Activated T-cell treated with anti-CD3 and anti-CD28 coated beads, Interleukin-2, amount 50 U/mL, for 4 hours (primary cell): ENCODE measurements around the gene DENND6A. TPM values are rescaled to one million over a fixed set of nuclear protein-coding genes. Genes with fewer than 3 reads are reported as not detected.

ENCODE experiments used
- ATAC-seq, 2 donors: fragments of 200-7000 bp; cut with Tn5 transposase; one replicate each; pipeline ENCODE4 v1.10.0; 2021
- DNase-seq: peaks from one replicate; pipeline ENCODE4 v3.0.0-alpha.2; 2020
- H3K27me3 Mint-ChIP-seq: one replicate; pipeline ENCODE4 v1.8.0; 2021; ENCODE audit warnings: low read depth, mixed read lengths
- H3K36me3 Mint-ChIP-seq: one replicate; pipeline ENCODE4 v1.8.0; 2022; ENCODE audit warnings: mixed read lengths; ENCODE audit not compliant: insufficient read depth
- H3K4me1 Mint-ChIP-seq: one replicate; pipeline ENCODE4 v1.8.0; 2021; ENCODE audit warnings: low read depth, mixed read lengths
- H3K4me3 Mint-ChIP-seq: one replicate; pipeline ENCODE4 v1.8.0; 2021; ENCODE audit warnings: mild to moderate bottlenecking, moderate library complexity, mixed read lengths
- H3K9me3 Mint-ChIP-seq: one replicate; pipeline ENCODE4 v1.8.0; 2021; ENCODE audit warnings: mixed read lengths
- total RNA-seq, 3 donors: library from RNA; stranded (reverse); gene quantifications; one replicate each; pipeline ENCODE4 v1.2.1, GENCODE V29; 2021

The DENND6A gene
- 10 to 100 TPM in 2 of 3 donors, 1 to 10 TPM in 1; 9.4 to 12.0 (median 11.9) TPM for total RNA-seq

DNA sequence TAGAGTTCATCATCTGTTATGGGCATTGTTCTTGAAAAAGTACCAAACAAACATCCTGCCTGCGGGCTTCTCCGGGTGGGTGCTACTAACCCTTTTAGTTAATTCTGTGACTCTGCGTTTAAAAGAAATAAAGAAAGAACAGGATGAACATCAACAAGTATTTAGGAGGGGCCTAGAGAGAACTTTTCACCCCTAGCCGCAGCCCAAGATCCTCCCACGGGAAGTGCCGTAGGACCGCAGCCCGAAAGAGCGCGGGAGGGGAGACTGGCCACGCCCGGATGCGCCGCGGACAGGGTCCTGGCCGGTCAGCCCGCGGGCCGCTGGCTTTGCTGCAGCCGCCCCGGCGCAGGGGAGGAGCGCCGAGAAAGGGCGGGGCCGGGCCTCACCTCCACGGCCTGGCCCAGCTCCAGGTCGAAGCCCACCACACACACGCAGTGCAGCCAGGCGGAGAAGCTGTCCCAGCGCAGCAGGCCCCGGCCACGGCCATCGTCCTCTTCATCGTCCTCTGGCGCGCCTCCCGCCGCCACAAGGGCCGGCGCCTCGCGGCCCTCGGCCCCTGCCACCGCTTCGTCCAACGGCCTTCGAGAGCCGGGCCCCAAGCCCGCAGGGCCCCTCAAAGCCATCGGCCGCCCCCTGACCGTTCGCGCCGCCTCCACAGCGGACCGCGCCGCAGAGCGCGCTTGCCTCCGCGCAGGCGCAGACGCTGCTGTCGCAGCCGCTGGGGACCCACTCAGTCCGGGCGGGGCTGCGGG, at the start of gene DENND6A:
TSS of gene DENND6A (minus strand) at position 682 of the 752 bp plus-strand sequence. CDS start at position 623, 59 bp downstream.
- H3K27me3 Mint-ChIP-seq: no peaks in the 10 kb centered on the region
- ATAC-seq (peak; percentile 93 to 94), DNase-seq (peak; percentile 94)
- H3K9me3 Mint-ChIP-seq: no peaks in the 10 kb centered on the region
- peaks cover 37% of the 10 kb centered on the region for H3K4me1 Mint-ChIP-seq
- peak within 1 kb of the TSS; percentile 86 for H3K4me3 Mint-ChIP-seq
- H3K36me3 Mint-ChIP-seq: no peaks in the 10 kb centered on the region

DNA sequence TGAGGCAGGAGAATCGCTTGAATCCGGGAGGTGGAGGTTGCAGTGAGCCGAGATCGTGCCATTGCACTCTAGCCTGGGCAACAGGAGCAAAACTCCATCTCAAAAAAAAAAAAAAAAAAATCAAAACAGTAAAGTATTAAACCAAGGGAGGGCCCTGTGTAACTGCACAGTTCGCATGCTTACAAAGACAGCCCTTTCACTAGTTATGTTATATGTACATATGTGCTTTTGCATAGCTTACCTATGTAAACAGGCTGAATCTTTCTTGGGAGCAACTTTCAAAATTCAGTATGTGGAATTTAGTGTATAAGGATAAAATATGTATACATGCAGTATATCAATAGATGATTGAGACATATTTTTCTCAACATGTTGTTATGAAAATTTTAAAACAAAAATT, 47.1 kb upstream of the DENND6A start:
- DNase-seq (no peak), ATAC-seq (no peak)
- no peaks in the 10 kb centered on the region for H3K27me3 Mint-ChIP-seq
- no peaks in the 10 kb centered on the region for H3K9me3 Mint-ChIP-seq
- H3K4me3 Mint-ChIP-seq: no peak overlapping the region
- H3K4me1 Mint-ChIP-seq: no peaks in the 10 kb centered on the region
- H3K36me3 Mint-ChIP-seq: no peaks in the 10 kb centered on the region

DNA sequence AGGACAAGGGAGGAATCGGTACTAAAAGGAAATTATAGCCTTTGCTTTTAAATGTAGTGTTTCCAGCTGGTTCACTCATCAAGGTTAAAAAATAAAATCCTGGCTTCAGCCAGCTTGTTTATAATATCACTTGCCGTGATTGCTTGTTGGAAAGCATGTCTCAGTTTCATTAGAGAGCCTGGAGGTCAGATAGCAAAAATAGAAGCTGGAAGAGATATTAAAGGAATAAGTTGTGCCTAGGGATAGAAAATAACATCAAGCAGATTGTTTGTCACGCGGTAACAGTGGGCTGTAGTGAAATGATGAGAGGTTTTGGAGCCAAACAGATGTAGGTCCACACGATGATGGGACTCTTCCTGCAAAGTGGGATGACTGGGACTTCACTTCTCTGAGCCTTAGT, 45.5 kb upstream of the DENND6A start:
- Mint-ChIP-seq H3K4me3 (no peak overlapping the region), H3K27me3 (no peaks in the 10 kb centered on the region), H3K9me3 (no peaks in the 10 kb centered on the region), H3K4me1 (no peaks in the 10 kb centered on the region), H3K36me3 (no peaks in the 10 kb centered on the region)
- ATAC-seq: no peak
- DNase-seq: no peak

DNA sequence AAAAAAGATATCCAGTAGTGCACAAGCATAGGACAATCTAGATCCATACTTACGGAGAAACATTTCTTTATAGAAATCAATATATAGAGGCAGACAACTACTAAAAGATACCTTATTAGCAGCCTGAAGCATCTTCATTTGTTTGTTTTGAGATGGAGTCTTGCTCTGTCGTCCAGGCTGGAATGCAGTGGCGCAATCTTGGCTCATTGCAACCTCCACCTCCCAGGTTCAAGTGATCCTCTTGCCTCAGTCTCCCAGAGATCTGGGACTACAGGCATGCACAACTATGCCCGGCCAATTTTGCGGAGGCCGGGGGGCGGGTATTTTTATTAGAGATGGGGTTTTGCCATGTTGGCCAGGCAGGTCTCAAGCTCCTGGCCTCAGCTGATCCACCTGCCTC, 45.0 kb upstream of the DENND6A start:
- no peaks in the 10 kb centered on the region for H3K27me3 Mint-ChIP-seq
- DNase-seq (no peak), ATAC-seq (no peak)
- H3K4me1 Mint-ChIP-seq: no peaks in the 10 kb centered on the region
- no peaks in the 10 kb centered on the region for H3K9me3 Mint-ChIP-seq
- no peaks in the 10 kb centered on the region for H3K36me3 Mint-ChIP-seq
- H3K4me3 Mint-ChIP-seq: no peak overlapping the region

DNA sequence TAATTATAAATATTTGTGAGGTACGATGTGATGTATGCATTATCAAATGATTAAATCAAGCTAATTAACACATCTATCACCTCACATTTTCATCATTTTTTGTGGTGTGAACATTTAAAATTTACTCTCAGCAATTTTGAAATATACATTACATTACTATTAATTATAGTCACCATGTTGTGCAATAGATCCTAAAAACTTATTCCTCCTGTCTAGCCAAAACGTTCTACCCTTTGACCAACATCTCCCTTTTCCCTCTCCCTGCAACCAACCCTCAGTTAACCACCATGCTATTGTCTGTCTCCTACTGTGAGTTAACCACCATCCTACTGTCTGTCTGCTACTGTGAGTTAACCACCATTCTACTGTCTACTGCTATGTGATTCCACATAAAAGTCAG, 42.5 kb upstream of the DENND6A start:
- H3K4me1 Mint-ChIP-seq: no peaks in the 10 kb centered on the region
- H3K36me3 Mint-ChIP-seq: no peaks in the 10 kb centered on the region
- ATAC-seq (no peak), DNase-seq (no peak)
- H3K9me3 Mint-ChIP-seq: no peaks in the 10 kb centered on the region
- H3K27me3 Mint-ChIP-seq: no peaks in the 10 kb centered on the region
- no peak overlapping the region for H3K4me3 Mint-ChIP-seq

DNA sequence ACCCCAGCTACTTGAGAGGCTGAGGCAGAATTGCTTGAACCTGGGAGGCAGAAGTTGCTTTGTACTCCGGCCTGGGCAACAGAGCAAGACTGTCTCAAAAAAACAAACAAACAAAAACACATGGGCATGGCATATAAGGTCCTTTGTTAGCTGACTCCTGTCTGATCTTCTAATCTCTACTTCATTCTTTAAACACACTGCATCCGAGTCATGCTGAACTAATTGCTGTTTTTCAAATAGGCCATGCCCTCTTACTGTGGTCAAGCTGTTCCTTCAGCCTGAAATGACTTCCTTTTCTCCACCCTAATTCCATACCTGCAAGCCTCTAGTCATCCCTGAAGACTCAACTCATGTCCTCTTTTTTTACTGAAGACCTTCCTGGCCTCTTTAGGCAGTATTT, 40.9 kb upstream of the DENND6A start:
- Mint-ChIP-seq H3K27me3 (no peaks in the 10 kb centered on the region), H3K4me1 (no peaks in the 10 kb centered on the region), H3K9me3 (no peaks in the 10 kb centered on the region), H3K36me3 (no peaks in the 10 kb centered on the region), H3K4me3 (no peak overlapping the region)
- ATAC-seq (no peak), DNase-seq (no peak)

DNA sequence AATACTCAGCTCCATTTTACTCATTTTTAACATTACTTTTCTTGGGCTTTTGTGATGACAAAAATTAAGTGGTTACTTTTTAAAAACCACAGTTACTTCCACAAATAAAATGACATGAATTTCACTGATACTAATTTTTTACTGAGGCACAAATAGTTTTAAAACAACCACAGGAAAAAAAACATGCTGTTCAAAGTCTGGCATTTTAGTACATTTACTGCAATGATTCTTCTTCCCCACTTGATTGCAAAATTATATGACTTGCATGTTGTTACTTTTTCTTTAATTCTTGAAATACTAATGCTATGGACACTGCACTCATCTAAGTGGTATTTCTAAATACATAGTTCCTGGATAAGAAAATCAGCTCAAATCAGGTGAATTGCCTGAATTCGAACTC, 38.4 kb upstream of the DENND6A start:
- no peak for DNase-seq
- H3K36me3 Mint-ChIP-seq: no peaks in the 10 kb centered on the region
- no peaks in the 10 kb centered on the region for H3K27me3 Mint-ChIP-seq
- H3K4me3 Mint-ChIP-seq: no peak overlapping the region
- no peak for ATAC-seq
- H3K9me3 Mint-ChIP-seq: no peaks in the 10 kb centered on the region
- no peaks in the 10 kb centered on the region for H3K4me1 Mint-ChIP-seq

GRCh38 chr3:57730682-57731081, 37.8 kb upstream of the DENND6A start:
- no peaks in the 10 kb centered on the region for H3K4me1 Mint-ChIP-seq
- H3K36me3 Mint-ChIP-seq: no peaks in the 10 kb centered on the region
- no peak overlapping the region for H3K4me3 Mint-ChIP-seq
- H3K27me3 Mint-ChIP-seq: no peaks in the 10 kb centered on the region
- no peaks in the 10 kb centered on the region for H3K9me3 Mint-ChIP-seq
- DNase-seq (no peak), ATAC-seq (no peak)

GRCh38 chr3:57729334-57730045, 36.6 kb upstream of the DENND6A start:
- no peak for ATAC-seq
- no peaks in the 10 kb centered on the region for H3K4me1 Mint-ChIP-seq
- no peak overlapping the region for H3K4me3 Mint-ChIP-seq
- no peaks in the 10 kb centered on the region for H3K36me3 Mint-ChIP-seq
- H3K9me3 Mint-ChIP-seq: no peaks in the 10 kb centered on the region
- DNase-seq: no peak
- no peaks in the 10 kb centered on the region for H3K27me3 Mint-ChIP-seq

DNA sequence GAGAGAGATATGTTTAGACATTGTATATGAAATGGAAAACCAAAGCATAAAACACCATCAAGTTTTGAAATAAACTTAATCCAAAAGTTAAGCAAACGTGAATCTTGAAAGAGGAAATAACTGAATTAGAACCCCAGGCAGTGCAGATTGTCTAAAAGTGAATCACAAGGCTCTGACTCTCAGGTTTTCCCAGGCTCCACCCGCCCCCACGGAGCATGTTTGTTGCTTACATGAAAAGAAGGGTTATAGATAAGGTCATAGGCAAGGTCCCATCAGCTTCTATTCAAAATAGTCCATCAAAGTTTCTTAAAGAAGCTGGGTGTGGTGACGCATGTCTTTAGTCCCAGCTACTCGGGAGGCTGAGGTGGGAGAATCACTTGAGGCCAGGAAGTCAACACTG, 34.2 kb upstream of the DENND6A start:
- Mint-ChIP-seq H3K4me1 (no peaks in the 10 kb centered on the region), H3K27me3 (peaks cover 5% of the 10 kb centered on the region), H3K4me3 (no peak overlapping the region), H3K36me3 (no peaks in the 10 kb centered on the region), H3K9me3 (no peaks in the 10 kb centered on the region)
- DNase-seq (no peak), ATAC-seq (no peak)

- Mint-ChIP-seq H3K9me3 (no peaks in the 10 kb centered on the region), H3K4me1 (no peaks in the 10 kb centered on the region), H3K27me3 (peaks cover 6% of the 10 kb centered on the region), H3K4me3 (no peak overlapping the region), H3K36me3 (no peaks in the 10 kb centered on the region)
- ATAC-seq: no peak
- DNase-seq: no peak
Measured at GRCh38 chr3:57726397-57726796, 33.5 kb upstream of the DENND6A start.

DNA sequence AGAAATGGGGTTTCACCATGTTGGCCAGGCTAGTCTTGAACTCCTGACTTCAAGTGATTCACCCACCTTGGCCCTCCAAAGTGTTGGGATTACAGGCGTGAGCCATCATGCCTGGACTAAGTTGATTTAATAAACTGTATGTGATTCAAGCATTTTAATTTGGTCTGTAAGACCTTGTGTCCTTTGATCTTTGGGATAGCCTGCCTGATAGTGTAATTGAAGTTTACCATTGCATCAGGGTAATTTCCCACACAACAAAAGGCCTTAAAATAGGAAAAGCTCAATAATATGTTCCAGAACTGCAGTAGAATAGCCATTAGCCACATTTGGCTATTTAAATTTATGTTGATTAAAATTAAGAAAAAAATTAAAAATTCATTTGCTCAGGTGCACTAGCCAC, 25.2 kb upstream of the DENND6A start:
- peaks cover 6% of the 10 kb centered on the region for H3K27me3 Mint-ChIP-seq
- no peaks in the 10 kb centered on the region for H3K36me3 Mint-ChIP-seq
- no peaks in the 10 kb centered on the region for H3K9me3 Mint-ChIP-seq
- no peak overlapping the region for H3K4me3 Mint-ChIP-seq
- ATAC-seq (no peak), DNase-seq (no peak)
- H3K4me1 Mint-ChIP-seq: no peaks in the 10 kb centered on the region

GRCh38 chr3:57717205-57717868, 24.5 kb upstream of the DENND6A start:
- DNase-seq: no peak
- H3K36me3 Mint-ChIP-seq: no peaks in the 10 kb centered on the region
- no peaks in the 10 kb centered on the region for H3K4me1 Mint-ChIP-seq
- no peak for ATAC-seq
- no peaks in the 10 kb centered on the region for H3K9me3 Mint-ChIP-seq
- peaks cover 3% of the 10 kb centered on the region for H3K27me3 Mint-ChIP-seq
- H3K4me3 Mint-ChIP-seq: no peak overlapping the region

DNA sequence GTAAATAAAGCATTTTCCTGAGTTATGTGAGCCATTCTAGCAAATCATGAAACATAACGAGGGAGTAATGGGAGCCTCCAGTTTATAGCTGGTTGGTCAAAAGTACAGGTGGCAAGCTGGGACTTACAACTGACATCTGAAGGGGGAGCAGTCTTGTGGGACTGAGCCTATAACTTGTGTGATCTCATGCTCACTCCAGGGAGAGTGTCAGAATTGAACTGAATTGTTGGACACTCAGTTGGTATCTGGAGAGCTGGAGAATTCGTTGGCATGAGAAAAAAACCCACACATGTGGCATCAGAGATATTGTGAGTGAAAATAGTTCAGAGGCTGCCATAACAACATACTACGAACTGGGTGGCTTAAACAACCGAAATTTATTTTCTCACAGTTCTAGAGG, 22.8 kb upstream of the DENND6A start:
- no peak overlapping the region for H3K4me3 Mint-ChIP-seq
- H3K4me1 Mint-ChIP-seq: no peaks in the 10 kb centered on the region
- H3K9me3 Mint-ChIP-seq: no peaks in the 10 kb centered on the region
- no peaks in the 10 kb centered on the region for H3K27me3 Mint-ChIP-seq
- no peaks in the 10 kb centered on the region for H3K36me3 Mint-ChIP-seq
- no peak for DNase-seq
- no peak for ATAC-seq

- no peak overlapping the region for H3K4me3 Mint-ChIP-seq
- H3K4me1 Mint-ChIP-seq: no peaks in the 10 kb centered on the region
- no peaks in the 10 kb centered on the region for H3K36me3 Mint-ChIP-seq
- no peak for DNase-seq
- H3K27me3 Mint-ChIP-seq: no peaks in the 10 kb centered on the region
- ATAC-seq: no peak
- H3K9me3 Mint-ChIP-seq: no peaks in the 10 kb centered on the region
Measured at GRCh38 chr3:57709559-57709958, 16.7 kb upstream of the DENND6A start.
